Heart left ventricle (tissue), 13 donors: ENCODE measurements around the gene PPIP5K2.

Experiments
- POLR2A ChIP-seq, 2 donors: fragments of 450-650 bp; IDR thresholded peaks; one replicate each; pipeline ENCODE4 v1.6.1; 2017; ENCODE audit warnings: antibody characterized with exemption in 2 of 2, mild to moderate bottlenecking in 2 of 2, moderate library complexity in 2 of 2
- TF ChIP-seq, protein P1 (sequence below), 12 donors: fragments of 200-600 bp; sonication (generic) in 4 of 12; IDR thresholded peaks; one replicate each; pipeline versions ENCODE4 v1.5.0 to v1.8.0; 2018 to 2022; ENCODE audit warnings: antibody characterized with exemption in 12 of 12, mild to moderate bottlenecking in 5 of 12
- donor health status: ischemic (EF 13 %, LVEDD 7.1; RV severe dilation, severe dysfunction).
- donor health status: DM: no; HTN: yes; CAD: no.
- donor health status: DM: no; HTN: no; CAD: no.
- donor health status: ischemic (EF 25% LVEDD 6.9; RV normal size, moderate dysfunction).
- donor health status: ischemic (EF 25% LVEDD 5.7; RV mildly dilated, moderate dysfunction).
- donor health status: ischemic (EF 35%, LVEDD 5.7; RV mildly dilated, moderate dysfunction).
- donor health status: nonischemic (EF 11% LVEDD 7.7; RV severe dilation, severe dysfunction).
- donor health status: DM: yes; HTN: yes; CAD: no.
- donor health status: PGD.
- donor health status: ischemic (EF 29% LVEDD 5.4; RV normal size, mild dysfunction).
- donor health status: nonischemic (EF 23%, LVEDD 6.1; RV moderate dilation, normal function).

- TF ChIP-seq, protein P1, sequence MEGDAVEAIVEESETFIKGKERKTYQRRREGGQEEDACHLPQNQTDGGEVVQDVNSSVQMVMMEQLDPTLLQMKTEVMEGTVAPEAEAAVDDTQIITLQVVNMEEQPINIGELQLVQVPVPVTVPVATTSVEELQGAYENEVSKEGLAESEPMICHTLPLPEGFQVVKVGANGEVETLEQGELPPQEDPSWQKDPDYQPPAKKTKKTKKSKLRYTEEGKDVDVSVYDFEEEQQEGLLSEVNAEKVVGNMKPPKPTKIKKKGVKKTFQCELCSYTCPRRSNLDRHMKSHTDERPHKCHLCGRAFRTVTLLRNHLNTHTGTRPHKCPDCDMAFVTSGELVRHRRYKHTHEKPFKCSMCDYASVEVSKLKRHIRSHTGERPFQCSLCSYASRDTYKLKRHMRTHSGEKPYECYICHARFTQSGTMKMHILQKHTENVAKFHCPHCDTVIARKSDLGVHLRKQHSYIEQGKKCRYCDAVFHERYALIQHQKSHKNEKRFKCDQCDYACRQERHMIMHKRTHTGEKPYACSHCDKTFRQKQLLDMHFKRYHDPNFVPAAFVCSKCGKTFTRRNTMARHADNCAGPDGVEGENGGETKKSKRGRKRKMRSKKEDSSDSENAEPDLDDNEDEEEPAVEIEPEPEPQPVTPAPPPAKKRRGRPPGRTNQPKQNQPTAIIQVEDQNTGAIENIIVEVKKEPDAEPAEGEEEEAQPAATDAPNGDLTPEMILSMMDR (IDR thresholded peaks at IDR 0.05): no peak
- no peak for TF ChIP-seq POLR2A (IDR thresholded peaks at IDR 0.05)
These were observed 103.2 kb downstream of the PPIP5K2 start for GRCh38 chr5:103223031-103223955.
